ENCODE results near the gene PKHD1.

The PKHD1 gene

GRCh38 chr6:52123251-52123650 is 35.8 kb upstream of the PKHD1 start:
- no peak for FAIRE-seq
- no peak for TF ChIP-seq CTCF (IDR thresholded peaks at IDR 0.05; ENCODE audit: insufficient read depth, missing control alignments)
- no peak for DNase-seq (ENCODE audit: insufficient read length, low spot score)

GRCh38 chr6:52117352-52117751 is 29.9 kb upstream of the PKHD1 start:
- FAIRE-seq (no peak), DNase-seq (ENCODE audit: insufficient read length, low spot score) (no peak)
- no peak for TF ChIP-seq CTCF (IDR thresholded peaks at IDR 0.05; ENCODE audit: insufficient read depth, missing control alignments)

GRCh38 chr6:52116605-52116948 is 29.2 kb upstream of the PKHD1 start:
- TF ChIP-seq CTCF (IDR thresholded peaks at IDR 0.05; ENCODE audit: insufficient read depth, missing control alignments) = no peak
- FAIRE-seq = no peak
- DNase-seq (ENCODE audit: insufficient read length, low spot score) = no peak

GRCh38 chr6:52115891-52116604 is 28.6 kb upstream of the PKHD1 start:
- DNase-seq (ENCODE audit: insufficient read length, low spot score) = no peak
- FAIRE-seq = no peak
- no peak for TF ChIP-seq CTCF (IDR thresholded peaks at IDR 0.05; ENCODE audit: insufficient read depth, missing control alignments)

GRCh38 chr6:52115145-52115741 is 27.8 kb upstream of the PKHD1 start:
- FAIRE-seq = no peak
- no peak for DNase-seq (ENCODE audit: insufficient read length, low spot score)
- TF ChIP-seq CTCF (IDR thresholded peaks at IDR 0.05; ENCODE audit: insufficient read depth, missing control alignments) = no peak

GRCh38 chr6:52109171-52109571 is 21.8 kb upstream of the PKHD1 start:
- TF ChIP-seq CTCF (IDR thresholded peaks at IDR 0.05; ENCODE audit: insufficient read depth, missing control alignments) = no peak
- DNase-seq (ENCODE audit: insufficient read length, low spot score) (no peak), FAIRE-seq (no peak)

GRCh38 chr6:52108128-52108527 is 20.7 kb upstream of the PKHD1 start:
- FAIRE-seq = no peak
- no peak for DNase-seq (ENCODE audit: insufficient read length, low spot score)
- TF ChIP-seq CTCF (IDR thresholded peaks at IDR 0.05; ENCODE audit: insufficient read depth, missing control alignments) = no peak
